ENCODE results near the gene ALMS1. TPM values are rescaled to one million over a fixed set of nuclear protein-coding genes. Genes with fewer than 3 reads are reported as not detected.

The ALMS1 gene
- total RNA-seq, 2 donors from 2014 or later: 18.5 to 69.3 TPM

DNA sequence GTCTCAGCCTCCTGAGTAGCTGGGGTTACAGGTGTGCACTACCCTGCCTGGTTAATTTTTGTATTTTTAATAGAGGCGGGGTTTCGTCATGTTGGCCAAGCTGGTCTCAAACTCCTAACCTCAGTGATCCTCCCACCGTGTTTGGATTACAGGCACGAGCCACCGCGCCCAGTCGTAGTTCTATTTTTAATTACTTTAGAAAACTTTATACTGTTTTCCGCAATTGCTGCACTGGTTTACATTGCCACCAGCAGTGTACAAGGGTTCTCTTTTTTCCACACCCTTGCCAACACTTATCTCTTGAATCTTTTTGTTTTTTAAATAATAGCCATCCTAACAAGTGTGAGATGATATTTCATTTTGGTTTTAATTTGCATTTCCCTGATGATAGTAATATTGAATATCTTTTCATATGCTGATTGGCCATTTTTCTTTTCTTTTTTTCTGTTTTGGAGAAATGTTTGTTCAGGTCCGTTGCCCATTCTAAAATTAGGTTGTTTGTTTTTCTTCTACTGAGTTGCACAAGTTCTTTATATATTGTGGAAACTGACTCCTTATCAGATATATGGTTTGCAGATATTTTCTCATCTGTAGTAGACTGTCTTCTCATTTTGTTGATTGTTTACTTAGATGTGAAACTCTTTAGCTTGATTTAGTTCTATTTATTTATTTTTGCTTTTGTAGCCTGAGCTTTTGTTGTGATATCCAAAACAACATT, 16.9 kb downstream of the ALMS1 start:
- Histone ChIP-seq H3K36me3 (no peaks in the 10 kb centered on the region), H3K4me1 (replicated peaks) (no peaks in the 10 kb centered on the region), H3K4me3 (no peak overlapping the region), H3K27me3 (replicated peaks; ENCODE audit: insufficient read depth) (no peaks in the 10 kb centered on the region), H3K27ac (no peak overlapping the region), H3K9me3 (no peaks in the 10 kb centered on the region)
- no peak for DNase-seq (ENCODE audit: low spot score)
- 93% methylated on average over 9 of the region's 9 CpGs for WGBS
- TF ChIP-seq, protein P1, sequence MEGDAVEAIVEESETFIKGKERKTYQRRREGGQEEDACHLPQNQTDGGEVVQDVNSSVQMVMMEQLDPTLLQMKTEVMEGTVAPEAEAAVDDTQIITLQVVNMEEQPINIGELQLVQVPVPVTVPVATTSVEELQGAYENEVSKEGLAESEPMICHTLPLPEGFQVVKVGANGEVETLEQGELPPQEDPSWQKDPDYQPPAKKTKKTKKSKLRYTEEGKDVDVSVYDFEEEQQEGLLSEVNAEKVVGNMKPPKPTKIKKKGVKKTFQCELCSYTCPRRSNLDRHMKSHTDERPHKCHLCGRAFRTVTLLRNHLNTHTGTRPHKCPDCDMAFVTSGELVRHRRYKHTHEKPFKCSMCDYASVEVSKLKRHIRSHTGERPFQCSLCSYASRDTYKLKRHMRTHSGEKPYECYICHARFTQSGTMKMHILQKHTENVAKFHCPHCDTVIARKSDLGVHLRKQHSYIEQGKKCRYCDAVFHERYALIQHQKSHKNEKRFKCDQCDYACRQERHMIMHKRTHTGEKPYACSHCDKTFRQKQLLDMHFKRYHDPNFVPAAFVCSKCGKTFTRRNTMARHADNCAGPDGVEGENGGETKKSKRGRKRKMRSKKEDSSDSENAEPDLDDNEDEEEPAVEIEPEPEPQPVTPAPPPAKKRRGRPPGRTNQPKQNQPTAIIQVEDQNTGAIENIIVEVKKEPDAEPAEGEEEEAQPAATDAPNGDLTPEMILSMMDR (IDR thresholded peaks at IDR 0.05): no peak
- TF ChIP-seq POLR2A (IDR thresholded peaks at IDR 0.05) (no peak), POLR2AphosphoS5 (IDR thresholded peaks at IDR 0.05) (no peak)
- intact Hi-C loops (cut with DNase I): no loop called here

DNA sequence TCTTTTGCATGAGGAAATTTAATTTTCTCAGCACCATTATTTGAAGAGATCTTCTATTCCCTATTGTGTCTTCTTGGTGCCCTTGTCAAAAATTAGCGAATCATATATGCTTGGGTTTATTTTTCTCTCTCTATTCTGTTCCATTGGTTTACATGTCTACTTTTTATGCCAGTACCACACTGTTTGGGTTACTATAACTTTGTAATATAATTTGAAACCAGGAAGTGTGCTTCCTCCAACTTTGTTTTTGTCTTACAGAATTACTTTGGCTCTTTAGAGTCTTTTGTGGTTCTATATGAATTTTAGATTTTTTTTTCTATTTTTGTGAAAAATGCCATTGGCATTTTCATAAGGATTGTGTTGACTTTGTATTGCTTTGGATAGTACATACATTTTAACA, 17.6 kb downstream of the ALMS1 start:
- H3K27me3 ChIP-seq (replicated peaks; ENCODE audit: insufficient read depth): no peaks in the 10 kb centered on the region
- 94% methylated on average over 1 of the region's 1 CpG for WGBS
- H3K36me3 ChIP-seq: no peaks in the 10 kb centered on the region
- H3K4me3 ChIP-seq: no peak overlapping the region
- no peak overlapping the region for H3K27ac ChIP-seq
- H3K4me1 ChIP-seq (replicated peaks): no peaks in the 10 kb centered on the region
- no peaks in the 10 kb centered on the region for H3K9me3 ChIP-seq
- TF ChIP-seq, protein P1 (IDR thresholded peaks at IDR 0.05): no peak
- TF ChIP-seq POLR2A (IDR thresholded peaks at IDR 0.05) (no peak), POLR2AphosphoS5 (IDR thresholded peaks at IDR 0.05) (no peak)
- intact Hi-C loops (cut with DNase I): no loop called here
- DNase-seq (ENCODE audit: low spot score): no peak

DNA sequence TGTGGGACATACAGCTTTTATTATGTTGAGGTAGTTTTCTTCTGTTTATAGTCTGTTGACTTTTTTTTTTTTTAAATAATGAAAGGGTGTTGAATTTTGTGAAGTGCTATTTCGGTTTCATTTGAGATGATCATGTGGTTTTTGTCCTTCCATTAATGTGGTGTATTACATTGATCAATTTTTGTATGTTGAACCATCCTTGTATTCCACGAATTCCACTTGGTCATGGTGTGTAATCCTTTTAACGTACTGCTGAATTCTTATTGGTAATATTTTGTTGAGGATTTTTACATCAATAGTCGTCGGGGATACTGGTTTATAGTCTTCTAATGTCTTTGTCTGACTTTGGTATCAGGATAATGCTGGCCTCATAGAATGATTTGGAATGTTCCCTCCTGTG, 18.8 kb downstream of the ALMS1 start:
- no peak overlapping the region for H3K4me3 ChIP-seq
- H3K4me1 ChIP-seq (replicated peaks): no peaks in the 10 kb centered on the region
- 96% methylated on average over 5 of the region's 5 CpGs for WGBS

DNA sequence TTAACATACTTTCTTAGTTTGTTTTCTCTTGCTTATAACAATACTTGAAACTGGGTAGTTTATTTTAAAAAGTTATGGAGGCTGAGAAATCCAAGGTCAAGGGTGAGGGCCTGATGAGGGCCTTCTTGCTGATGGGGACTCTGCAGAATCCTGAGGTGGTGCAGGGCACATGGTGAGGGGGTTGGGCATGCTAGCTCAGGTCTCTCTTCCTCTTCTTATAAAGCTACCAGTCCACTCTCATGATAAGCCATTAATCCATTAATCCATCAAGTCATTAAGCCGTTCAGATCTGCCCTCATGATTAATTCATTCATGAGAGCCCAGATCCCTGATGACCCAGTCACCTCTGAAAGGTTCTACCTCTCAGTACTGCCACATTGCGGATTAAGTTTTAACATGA, 21.4 kb downstream of the ALMS1 start:
- Histone ChIP-seq H3K27me3 (replicated peaks; ENCODE audit: insufficient read depth) (no peaks in the 10 kb centered on the region), H3K36me3 (no peaks in the 10 kb centered on the region), H3K4me3 (no peak overlapping the region), H3K4me1 (replicated peaks) (no peaks in the 10 kb centered on the region), H3K27ac (no peak overlapping the region), H3K9me3 (no peaks in the 10 kb centered on the region)
- TF ChIP-seq, protein P1 (IDR thresholded peaks at IDR 0.05): no peak
- TF ChIP-seq POLR2AphosphoS5 (IDR thresholded peaks at IDR 0.05): no peak
- TF ChIP-seq POLR2A (IDR thresholded peaks at IDR 0.05): no peak
- DNase-seq (ENCODE audit: low spot score): no peak
- 86% methylated on average over 2 of the region's 2 CpGs for WGBS
- intact Hi-C loops (cut with DNase I): no loop called here

More for the DNA sequence above, 18.8 kb downstream of the ALMS1 start:
- no peak for DNase-seq (ENCODE audit: low spot score)
- intact Hi-C loops (cut with DNase I): no loop called here
- no peaks in the 10 kb centered on the region for H3K27me3 ChIP-seq (replicated peaks; ENCODE audit: insufficient read depth)
- TF ChIP-seq POLR2A (IDR thresholded peaks at IDR 0.05) (no peak), POLR2AphosphoS5 (IDR thresholded peaks at IDR 0.05) (no peak)
- TF ChIP-seq, protein P1 (IDR thresholded peaks at IDR 0.05): no peak
- no peaks in the 10 kb centered on the region for H3K9me3 ChIP-seq
- H3K36me3 ChIP-seq: no peaks in the 10 kb centered on the region
- no peak overlapping the region for H3K27ac ChIP-seq

- 58% methylated on average over 3 of the region's 3 CpGs for WGBS
- H3K27ac ChIP-seq: no peak overlapping the region
- no peak overlapping the region for H3K4me3 ChIP-seq
- intact Hi-C loops (cut with DNase I): no loop called here
- H3K36me3 ChIP-seq: no peaks in the 10 kb centered on the region
- H3K9me3 ChIP-seq: no peaks in the 10 kb centered on the region
- no peak for TF ChIP-seq POLR2AphosphoS5 (IDR thresholded peaks at IDR 0.05)
- TF ChIP-seq POLR2A (IDR thresholded peaks at IDR 0.05): no peak
- TF ChIP-seq, protein P1 (IDR thresholded peaks at IDR 0.05): no peak
- DNase-seq (ENCODE audit: low spot score): no peak
- no peaks in the 10 kb centered on the region for H3K27me3 ChIP-seq (replicated peaks; ENCODE audit: insufficient read depth)
- H3K4me1 ChIP-seq (replicated peaks): no peaks in the 10 kb centered on the region
These were observed 22.6 kb downstream of the ALMS1 start for GRCh38 chr2:73408198-73408597.
